Measurements from ENCODE around the gene TMEM30B. TPM values are rescaled to one million over a fixed set of nuclear protein-coding genes. Genes with fewer than 3 reads are reported as not detected.
"Not testable (repeated sequence)": the region's sequence is repeated elsewhere in the genome, so short reads cannot be mapped to it uniquely, and the experiment has no call there.

TMEM30B gene
- total RNA-seq, 1 experiment from 2014 or later, result 0.12 TPM

DNA sequence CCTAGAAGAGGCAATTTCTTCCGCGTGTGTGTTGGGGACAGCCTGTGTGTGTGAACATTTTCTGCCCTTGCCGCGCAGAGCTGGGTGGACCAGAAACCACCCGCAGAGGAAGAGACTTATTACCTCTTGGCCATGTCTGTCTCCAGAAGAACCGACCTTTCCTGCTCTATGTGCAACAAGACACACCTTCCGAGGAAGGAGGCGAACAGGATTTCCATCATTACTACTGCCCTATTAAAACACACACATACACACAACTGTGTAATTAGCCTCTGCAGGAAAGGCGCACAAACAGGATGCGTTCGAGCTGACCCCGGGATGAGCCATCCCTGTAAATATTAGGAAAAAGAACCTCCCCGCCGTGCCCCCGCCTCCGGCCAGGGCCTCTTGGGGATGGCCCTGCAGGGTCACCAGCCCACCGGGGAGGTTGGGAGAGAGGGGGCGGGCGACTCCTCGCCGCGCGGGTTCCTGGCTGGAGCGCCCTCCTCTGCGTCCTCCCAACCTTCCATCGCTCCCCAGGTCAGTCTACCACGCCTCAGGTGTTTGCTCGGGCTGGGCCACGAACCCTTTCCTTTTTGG lies 39.8 kb upstream of the TMEM30B start:
- H3K27ac ChIP-seq (ENCODE audit: low read depth, low read length), result peak overlapping the region; percentile 50
- no peaks in the 10 kb centered on the region for H3K36me3 ChIP-seq (ENCODE audit: control insufficient read depth in 1 of 2, insufficient read depth in 2 of 2, low read length in 2 of 2)

DNA sequence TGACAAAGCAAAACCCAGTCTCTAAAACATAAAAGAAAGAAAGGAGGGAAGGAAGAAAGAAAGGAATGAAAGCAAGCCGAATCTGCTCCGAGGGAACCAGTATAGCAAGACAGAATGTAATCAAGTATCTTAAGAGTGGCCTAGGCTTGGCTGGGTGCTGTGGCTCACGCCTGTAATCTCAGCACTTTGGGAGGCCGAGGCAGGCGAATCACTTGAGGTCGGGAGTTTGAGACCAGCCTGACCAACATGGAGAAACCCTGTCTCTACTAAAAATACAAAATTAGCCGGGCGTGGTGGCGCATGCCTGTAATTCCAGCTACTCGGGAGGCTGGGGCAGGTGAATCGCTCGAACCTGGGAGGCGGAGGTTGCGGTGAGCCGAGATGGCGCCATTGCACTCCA lies 39.0 kb upstream of the TMEM30B start:
- H3K9me2 ChIP-seq (ENCODE audit: insufficient read depth); H2AFZ ChIP-seq (ENCODE audit: low read depth, low read length, poor library complexity, severe bottlenecking); H3K9me3 ChIP-seq (ENCODE audit: control insufficient read depth in 1 of 2, insufficient read depth in 1 of 2, low read depth in 1 of 2, low read length in 2 of 2); intact Hi-C loops (cut with micrococcal nuclease); H3K27ac ChIP-seq (ENCODE audit: low read depth, low read length); H3K27me3 ChIP-seq (ENCODE audit: insufficient read depth, low read length); H3K36me3 ChIP-seq (ENCODE audit: control insufficient read depth in 1 of 2, insufficient read depth in 2 of 2, low read length in 2 of 2); H4K20me1 ChIP-seq (ENCODE audit: insufficient read depth); BruUV-seq (replicated peaks); ATAC-seq; H3K4me2 ChIP-seq (ENCODE audit: low read length); H3K79me2 ChIP-seq (ENCODE audit: insufficient read depth, low read length); DNase-seq (ENCODE audit: low read depth, low spot score); POLR2A ChIA-PET; H3K4me3 ChIP-seq (replicated peaks in 1 of 2; ENCODE audit: low read depth in 1 of 2, low read length in 2 of 2); H3K9ac ChIP-seq (ENCODE audit: low read length); RAD21 ChIA-PET (ENCODE audit: low non-redundant PET in 1 of 2, low total read pairs in 2 of 2, uncharacterized antibody in 2 of 2, unreplicated experiment in 2 of 2): not testable (repeated sequence)
- H3K4me1 ChIP-seq (ENCODE audit: control insufficient read depth in 1 of 2, insufficient read depth in 2 of 2, low read length in 2 of 2), result peaks cover 4 to 20% of the 10 kb centered on the region in 2 experiments; a peak in 3 of 4 replicates
- CTCF ChIA-PET, result interaction anchor here (1.1 kb wide), 1 partner anchor 24 kb away, joined by 3 read pairs; no protein-coding TSS in a partner anchor

More for the DNA sequence above, 39.8 kb upstream of the TMEM30B start:
- CTCF ChIA-PET, result no interaction called here
- intact Hi-C loops (cut with micrococcal nuclease), result no loop called here
- no peak for TF ChIP-seq RAD21 (IDR thresholded peaks at IDR 0.05; ENCODE audit: low read depth)
- no peak for TF ChIP-seq EZH2 (IDR thresholded peaks at IDR 0.05)
- no peak for TF ChIP-seq SRF (IDR thresholded peaks at IDR 0.05; ENCODE audit: low read depth)
- no peak for TF ChIP-seq MAX (IDR thresholded peaks at IDR 0.05)
- TF ChIP-seq YY1 (IDR thresholded peaks at IDR 0.05; ENCODE audit: extremely low read depth, insufficient replicate concordance, low read depth, low read length), result no peak
- TF ChIP-seq EGR1 (IDR thresholded peaks at IDR 0.05; ENCODE audit: low read depth), result no peak
- TF ChIP-seq SP1 (IDR thresholded peaks at IDR 0.05; ENCODE audit: low read depth), result no peak
- TF ChIP-seq CEBPB (IDR thresholded peaks at IDR 0.05; ENCODE audit: low read depth), result no peak
- no peak for TF ChIP-seq EZH2phosphoT487 (IDR thresholded peaks at IDR 0.05; ENCODE audit: borderline replicate concordance)
- TF ChIP-seq TCF7L2 (IDR thresholded peaks at IDR 0.05; ENCODE audit: borderline replicate concordance, extremely low read depth, insufficient read depth, insufficient read length), result no peak
- TF ChIP-seq SIN3A (IDR thresholded peaks at IDR 0.05; ENCODE audit: low read depth), result no peak
- no peak for TF ChIP-seq ELF1 (IDR thresholded peaks at IDR 0.05; ENCODE audit: borderline replicate concordance, low read depth)
- TF ChIP-seq JUND (IDR thresholded peaks at IDR 0.05), result no peak
- Histone ChIP-seq H3K9ac (ENCODE audit: low read length) (peak overlapping the region; percentile 70), H3K4me1 (ENCODE audit: control insufficient read depth in 1 of 2, insufficient read depth in 2 of 2, low read length in 2 of 2) (peaks cover 4 to 20% of the 10 kb centered on the region in 2 experiments; a peak in 3 of 4 replicates), H3K9me2 (ENCODE audit: insufficient read depth) (no peaks in the 10 kb centered on the region), H3K9me3 (ENCODE audit: control insufficient read depth in 1 of 2, insufficient read depth in 1 of 2, low read depth in 1 of 2, low read length in 2 of 2) (no peaks in the 10 kb centered on the region; a peak in 1 of 4 replicates), H3K27me3 (ENCODE audit: insufficient read depth, low read length) (no peaks in the 10 kb centered on the region), H2AFZ (ENCODE audit: low read depth, low read length, poor library complexity, severe bottlenecking) (peak overlapping the region; percentile 38), H3K4me3 (replicated peaks in 1 of 2; ENCODE audit: low read depth in 1 of 2, low read length in 2 of 2) (peak overlapping the region; percentile 70 to 80), H3K4me2 (ENCODE audit: low read length) (peak overlapping the region; percentile 96), H3K79me2 (ENCODE audit: insufficient read depth, low read length) (0 out of 2 replicates have a peak, but pooled peaks cover 2% of the 10 kb centered on the region), H4K20me1 (ENCODE audit: insufficient read depth) (no peaks in the 10 kb centered on the region)
- no peak for ATAC-seq
- POLR2A ChIA-PET, result no interaction called here
- no peak for DNase-seq (ENCODE audit: low read depth, low spot score)
- BruUV-seq (replicated peaks), result TSS peak; percentile 34
- RAD21 ChIA-PET (ENCODE audit: low non-redundant PET in 1 of 2, low total read pairs in 2 of 2, uncharacterized antibody in 2 of 2, unreplicated experiment in 2 of 2), result no interaction called here

All from HCT116 (cell line).